Measurements from ENCODE around the gene INAFM1. TPM values are rescaled to one million over a fixed set of nuclear protein-coding genes. Genes with fewer than 3 reads are reported as not detected.
A peak's percentile ranks its signal among the peaks of the same experiment; 100 is the strongest.

INAFM1 gene
- total and polyA plus RNA-seq, 8 donors: 1.8 to 48.0 (median 7.7) TPM; not detected in 1

DNA sequence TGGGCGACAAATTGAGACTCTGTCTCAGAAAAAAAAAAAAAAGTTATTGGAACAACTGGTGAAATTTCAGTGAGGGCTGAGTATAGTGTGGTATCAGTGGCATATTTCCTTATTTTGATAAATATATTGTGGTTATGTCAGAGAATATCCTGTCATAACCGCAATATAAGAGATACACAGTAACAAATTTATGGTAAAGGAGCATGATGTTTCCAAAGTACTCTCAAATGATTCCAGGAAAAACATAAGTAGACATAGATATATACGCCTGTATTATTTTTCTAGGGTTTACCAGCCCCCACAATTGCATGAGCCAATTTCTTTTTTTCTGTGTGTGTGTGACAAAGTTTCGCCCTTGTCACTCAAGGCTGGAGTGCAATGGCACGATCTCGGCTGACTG lies 29.3 kb downstream of the INAFM1 start:
- DNase-seq: no peak
- no peaks in the 10 kb centered on the region for H3K36me3 ChIP-seq
- no peak overlapping the region for H3K4me3 ChIP-seq
- peaks cover 0 to 9% (median 7%) of the 10 kb centered on the region in 4 donors for H3K4me1 ChIP-seq
- no peak overlapping the region for H3K27ac ChIP-seq
- 75 to 82% (median 80%) methylated on average over 6 of the region's 6 CpGs for WGBS, 5 donors
- TF ChIP-seq POLR2AphosphoS5 (IDR thresholded peaks at IDR 0.05) (no peak), POLR2A (IDR thresholded peaks at IDR 0.05) (no peak), EP300 (IDR thresholded peaks at IDR 0.05) (no peak)
- TF ChIP-seq, protein P1, sequence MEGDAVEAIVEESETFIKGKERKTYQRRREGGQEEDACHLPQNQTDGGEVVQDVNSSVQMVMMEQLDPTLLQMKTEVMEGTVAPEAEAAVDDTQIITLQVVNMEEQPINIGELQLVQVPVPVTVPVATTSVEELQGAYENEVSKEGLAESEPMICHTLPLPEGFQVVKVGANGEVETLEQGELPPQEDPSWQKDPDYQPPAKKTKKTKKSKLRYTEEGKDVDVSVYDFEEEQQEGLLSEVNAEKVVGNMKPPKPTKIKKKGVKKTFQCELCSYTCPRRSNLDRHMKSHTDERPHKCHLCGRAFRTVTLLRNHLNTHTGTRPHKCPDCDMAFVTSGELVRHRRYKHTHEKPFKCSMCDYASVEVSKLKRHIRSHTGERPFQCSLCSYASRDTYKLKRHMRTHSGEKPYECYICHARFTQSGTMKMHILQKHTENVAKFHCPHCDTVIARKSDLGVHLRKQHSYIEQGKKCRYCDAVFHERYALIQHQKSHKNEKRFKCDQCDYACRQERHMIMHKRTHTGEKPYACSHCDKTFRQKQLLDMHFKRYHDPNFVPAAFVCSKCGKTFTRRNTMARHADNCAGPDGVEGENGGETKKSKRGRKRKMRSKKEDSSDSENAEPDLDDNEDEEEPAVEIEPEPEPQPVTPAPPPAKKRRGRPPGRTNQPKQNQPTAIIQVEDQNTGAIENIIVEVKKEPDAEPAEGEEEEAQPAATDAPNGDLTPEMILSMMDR (IDR thresholded peaks at IDR 0.05): no peak
- H3K9me3 ChIP-seq: no peaks in the 10 kb centered on the region
- intact Hi-C loops (cut with DNase I; ENCODE audit: low total_unique reads): loop anchor here (10.0 kb wide), 1 partner anchor 81 kb away; no protein-coding TSS in a partner anchor
- H3K27me3 ChIP-seq: peaks cover 0 to 1% (median 0%) of the 10 kb centered on the region in 3 donors

DNA sequence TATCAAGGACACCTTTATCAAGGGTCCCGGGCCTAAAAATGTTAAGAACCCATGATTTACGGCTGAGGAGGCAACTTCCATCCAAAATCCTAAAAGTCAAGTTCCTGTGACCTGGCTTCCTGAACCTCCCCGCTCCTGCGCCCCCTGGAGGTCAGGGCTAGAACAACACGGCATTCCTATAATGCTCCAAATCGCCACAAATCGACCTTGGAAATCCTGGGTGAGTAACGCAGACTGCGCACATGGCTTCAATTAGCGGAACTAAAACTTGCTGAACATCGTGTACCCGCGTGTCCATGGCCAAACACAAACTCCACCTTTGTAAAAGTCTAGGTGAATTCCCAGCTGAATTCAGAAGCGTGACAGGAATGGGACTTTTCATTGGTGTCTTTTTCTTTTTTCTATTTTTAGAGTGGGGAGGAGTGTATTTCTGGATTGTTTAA lies 30.6 kb downstream of the INAFM1 start:
- intact Hi-C loops (cut with DNase I; ENCODE audit: low total_unique reads): loop anchor here (10.0 kb wide), 1 partner anchor 79 kb away; no protein-coding TSS in a partner anchor

DNA sequence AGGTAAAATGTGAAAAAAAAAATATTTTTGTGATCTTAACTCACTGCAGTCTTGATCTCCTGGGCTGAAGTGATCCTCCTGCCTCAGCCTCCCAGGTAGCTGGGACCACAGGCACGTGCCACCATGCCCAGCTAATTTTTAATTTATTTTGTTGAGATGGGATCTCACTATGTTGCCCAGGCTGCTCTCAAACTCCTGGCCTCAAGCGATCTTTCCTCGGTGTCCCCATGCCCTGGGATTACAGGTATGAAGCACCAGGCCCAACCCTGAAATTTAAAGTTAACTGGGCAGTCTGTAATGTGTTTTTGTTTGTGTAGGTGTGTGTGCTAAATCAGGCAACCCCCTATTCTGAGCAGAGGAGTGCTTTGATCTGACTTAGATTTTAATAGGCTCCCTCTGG lies 31.6 kb downstream of the INAFM1 start:
- Histone ChIP-seq H3K4me1 (peaks cover 0 to 17% (median 7%) of the 10 kb centered on the region in 4 donors), H3K27ac (no peak overlapping the region), H3K36me3 (no peaks in the 10 kb centered on the region), H3K9me3 (no peaks in the 10 kb centered on the region), H3K4me3 (no peak overlapping the region), H3K27me3 (peaks cover 0 to 20% (median 0%) of the 10 kb centered on the region in 3 donors)
- TF ChIP-seq EP300 (IDR thresholded peaks at IDR 0.05): no peak
- no peak for TF ChIP-seq POLR2A (IDR thresholded peaks at IDR 0.05)
- TF ChIP-seq POLR2AphosphoS5 (IDR thresholded peaks at IDR 0.05): no peak
- TF ChIP-seq, protein P1 (IDR thresholded peaks at IDR 0.05): no peak
- WGBS, 5 donors: 86 to 100% (median 93%) methylated on average over 3 of the region's 3 CpGs
- no peak for DNase-seq
- intact Hi-C loops (cut with DNase I; ENCODE audit: low total_unique reads): loop anchor here (10.0 kb wide), 1 partner anchor 78 kb away; no protein-coding TSS in a partner anchor

More for the DNA sequence above, 30.6 kb downstream of the INAFM1 start:
- H3K27me3 ChIP-seq: peaks cover 0 to 10% (median 0%) of the 10 kb centered on the region in 3 donors
- no peaks in the 10 kb centered on the region for H3K9me3 ChIP-seq
- no peak overlapping the region for H3K27ac ChIP-seq
- H3K4me3 ChIP-seq: no peak overlapping the region
- TF ChIP-seq POLR2A (IDR thresholded peaks at IDR 0.05): no peak
- TF ChIP-seq EP300 (IDR thresholded peaks at IDR 0.05): no peak
- TF ChIP-seq, protein P1 (IDR thresholded peaks at IDR 0.05): peak in 5 of 7 experiments; percentile 58 to 93 (median 89)
- peak in 2 of 3 donors; percentile 11 to 62 for TF ChIP-seq POLR2AphosphoS5 (IDR thresholded peaks at IDR 0.05)
- peak; percentile 73 to 77 for DNase-seq
- WGBS, 5 donors: 3 to 7% (median 4%) methylated on average over 14 of the region's 14 CpGs
- no peaks in the 10 kb centered on the region for H3K36me3 ChIP-seq
- H3K4me1 ChIP-seq: peaks cover 0 to 12% (median 7%) of the 10 kb centered on the region in 4 donors

DNA sequence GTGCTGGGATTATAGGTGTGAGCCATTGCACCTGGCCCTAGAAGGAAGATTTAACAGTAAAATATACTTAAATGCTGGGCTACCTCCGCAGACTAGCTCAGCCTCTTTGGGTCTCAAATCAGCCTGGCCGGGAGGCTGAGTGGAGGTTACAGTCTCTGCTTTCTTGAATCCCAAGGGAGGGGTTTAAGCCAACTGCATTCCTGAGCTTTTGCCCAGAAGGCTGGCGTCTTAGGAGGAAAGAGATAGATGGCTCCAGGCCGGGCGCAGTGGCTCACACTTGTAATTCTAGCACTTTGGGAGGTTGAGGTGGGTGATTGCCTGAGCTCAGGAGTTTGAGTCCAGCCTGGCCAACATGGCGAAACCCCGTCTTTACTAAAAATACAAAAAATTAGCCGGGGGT lies 34.4 kb downstream of the INAFM1 start:
- no peak for DNase-seq
- Histone ChIP-seq H3K27me3 (peaks cover 0 to 28% (median 0%) of the 10 kb centered on the region in 3 donors), H3K27ac (no peak overlapping the region), H3K4me3 (peak overlapping the region in 1 of 4 donors; percentile 39), H3K36me3 (no peaks in the 10 kb centered on the region), H3K4me1 (peaks cover 0 to 17% (median 7%) of the 10 kb centered on the region in 4 donors), H3K9me3 (no peaks in the 10 kb centered on the region)
- TF ChIP-seq, protein P1 (IDR thresholded peaks at IDR 0.05): no peak
- no peak for TF ChIP-seq POLR2A (IDR thresholded peaks at IDR 0.05)
- no peak for TF ChIP-seq EP300 (IDR thresholded peaks at IDR 0.05)
- TF ChIP-seq POLR2AphosphoS5 (IDR thresholded peaks at IDR 0.05): no peak
- 56 to 74% (median 70%) methylated on average over 8 of the region's 8 CpGs for WGBS, 5 donors
- intact Hi-C loops (cut with DNase I; ENCODE audit: low total_unique reads): loop anchor here (10.0 kb wide), 1 partner anchor 76 kb away; no protein-coding TSS in a partner anchor

All from stomach (tissue), 9 donors.